ENCODE measurements around the gene SMARCE1. TPM values are rescaled to one million over a fixed set of nuclear protein-coding genes. Genes with fewer than 3 reads are reported as not detected.

SMARCE1 gene
- 140 TPM in 2 replicates for total RNA-seq

- Mint-ChIP-seq H3K4me1 (peaks cover 48% of the 10 kb centered on the region), H3K36me3 (ENCODE audit: low read depth) (peaks cover 40% of the 10 kb centered on the region), H3K27ac (peak within 1 kb of the TSS; percentile 99), H3K27me3 (no peaks in the 10 kb centered on the region), H3K4me3 (peak within 1 kb of the TSS; percentile 98), H3K9me3 (no peaks in the 10 kb centered on the region)
- intact Hi-C loops (cut with micrococcal nuclease) = loop anchor here (1.0 to 5.0 kb wide), 4 partner anchors 23 to 171 kb away; no protein-coding TSS in a partner anchor
- CTCF ChIA-PET = interaction anchor here (0.7 to 2.2 kb wide), 6 partner anchors 28 to 1493 kb away, joined by 3 to 7 read pairs (median 3); no protein-coding TSS in a partner anchor
- POLR2A ChIA-PET = interaction anchor here (0.5 to 5.8 kb wide), 31 partner anchors 14 to 1041 kb away, joined by 3 to 85 read pairs (median 4); partner anchors contain the start of genes CCR7, EIF1 and KRTAP16-1
- peak; percentile 84 for ATAC-seq (ENCODE audit: low read depth)
- DNase-seq = peak; percentile 75
- no peak for TF ChIP-seq CTCF (IDR thresholded peaks at IDR 0.05)
Observed at GRCh38 chr17:40647624-40648383, at the start of gene SMARCE1. SMARCE1 (minus strand) TSS chr17:40647818; CDS start chr17:40645802, 2,016 bp downstream.

GRCh38 chr17:40697297-40697696 is 49.7 kb upstream of the SMARCE1 start:
- intact Hi-C loops (cut with micrococcal nuclease) = no loop called here
- Mint-ChIP-seq H3K4me3 (no peak overlapping the region), H3K27ac (no peak overlapping the region), H3K4me1 (no peaks in the 10 kb centered on the region), H3K9me3 (no peaks in the 10 kb centered on the region), H3K36me3 (ENCODE audit: low read depth) (no peaks in the 10 kb centered on the region), H3K27me3 (peaks cover 28% of the 10 kb centered on the region)
- DNase-seq (no peak), ATAC-seq (ENCODE audit: low read depth) (no peak)
- TF ChIP-seq CTCF (IDR thresholded peaks at IDR 0.05) = no peak
- ChIA-PET POLR2A (interaction anchor here (0.6 kb wide), 1 partner anchor 329 kb away, joined by 3 read pairs; no protein-coding TSS in a partner anchor), CTCF (no interaction called here)

GRCh38 chr17:40696651-40697072 is 49.0 kb upstream of the SMARCE1 start:
- Mint-ChIP-seq H3K36me3 (ENCODE audit: low read depth) (no peaks in the 10 kb centered on the region), H3K27me3 (peaks cover 28% of the 10 kb centered on the region), H3K4me3 (no peak overlapping the region), H3K27ac (no peak overlapping the region), H3K9me3 (no peaks in the 10 kb centered on the region), H3K4me1 (no peaks in the 10 kb centered on the region)
- intact Hi-C loops (cut with micrococcal nuclease) = no loop called here
- TF ChIP-seq CTCF (IDR thresholded peaks at IDR 0.05) = no peak
- ChIA-PET CTCF (no interaction called here), POLR2A (interaction anchor here (0.6 kb wide), 1 partner anchor 329 kb away, joined by 3 read pairs; no protein-coding TSS in a partner anchor)
- no peak for ATAC-seq (ENCODE audit: low read depth)
- DNase-seq = no peak

GRCh38 chr17:40695874-40696472 is 48.4 kb upstream of the SMARCE1 start:
- H3K36me3 Mint-ChIP-seq (ENCODE audit: low read depth) = no peaks in the 10 kb centered on the region
- TF ChIP-seq CTCF (IDR thresholded peaks at IDR 0.05) = no peak
- no peak overlapping the region for H3K27ac Mint-ChIP-seq
- intact Hi-C loops (cut with micrococcal nuclease) = no loop called here
- DNase-seq (no peak), ATAC-seq (ENCODE audit: low read depth) (no peak)
- ChIA-PET CTCF (no interaction called here), POLR2A (no interaction called here)
- H3K4me3 Mint-ChIP-seq = no peak overlapping the region
- peaks cover 31% of the 10 kb centered on the region for H3K27me3 Mint-ChIP-seq
- H3K4me1 Mint-ChIP-seq = no peaks in the 10 kb centered on the region
- H3K9me3 Mint-ChIP-seq = no peaks in the 10 kb centered on the region

- Mint-ChIP-seq H3K27ac (no peak overlapping the region), H3K27me3 (peaks cover 28% of the 10 kb centered on the region), H3K36me3 (ENCODE audit: low read depth) (no peaks in the 10 kb centered on the region), H3K4me3 (no peak overlapping the region), H3K9me3 (no peaks in the 10 kb centered on the region), H3K4me1 (no peaks in the 10 kb centered on the region)
- TF ChIP-seq CTCF (IDR thresholded peaks at IDR 0.05) = no peak
- ChIA-PET CTCF (no interaction called here), POLR2A (no interaction called here)
- DNase-seq (no peak), ATAC-seq (ENCODE audit: low read depth) (no peak)
- intact Hi-C loops (cut with micrococcal nuclease) = no loop called here
Observed at GRCh38 chr17:40694584-40694983, 47.0 kb upstream of the SMARCE1 start.
